ENCODE data around the gene TBC1D22A. TPM values are rescaled to one million over a fixed set of nuclear protein-coding genes. Genes with fewer than 3 reads are reported as not detected.

The TBC1D22A gene
- total and polyA plus RNA-seq, 8 donors, result 12.0 to 17.6 (median 15.3) TPM

- TF ChIP-seq CTCF (IDR thresholded peaks at IDR 0.05), result no peak
- H3K27me3 ChIP-seq, result no peaks in the 10 kb centered on the region
- intact Hi-C loops (cut with DNase I), result no loop called here
- no peaks in the 10 kb centered on the region for H3K4me1 ChIP-seq
- no peaks in the 10 kb centered on the region for H3K9me3 ChIP-seq
- no peak for ATAC-seq
- H3K27ac ChIP-seq, result no peak overlapping the region
- 92 to 93% methylated on average over 16 of the region's 16 CpGs for WGBS, 2 donors
- no peak overlapping the region for H3K4me3 ChIP-seq
- DNase-seq, result no peak
- FAIRE-seq, result no peak
- no peaks in the 10 kb centered on the region for H3K36me3 ChIP-seq
Measured at GRCh38 chr22:47015589-47016178, 253.2 kb downstream of the TBC1D22A start.

GRCh38 chr22:47016631-47017030, 254.2 kb downstream of the TBC1D22A start:
- TF ChIP-seq CTCF (IDR thresholded peaks at IDR 0.05), result no peak
- Histone ChIP-seq H3K27ac (no peak overlapping the region), H3K9me3 (no peaks in the 10 kb centered on the region), H3K4me3 (no peak overlapping the region), H3K4me1 (no peaks in the 10 kb centered on the region), H3K27me3 (no peaks in the 10 kb centered on the region), H3K36me3 (no peaks in the 10 kb centered on the region)
- WGBS, 2 donors, result 96 to 97% methylated on average over 22 of the region's 22 CpGs
- intact Hi-C loops (cut with DNase I), result no loop called here
- DNase-seq (no peak), ATAC-seq (no peak), FAIRE-seq (no peak)

GRCh38 chr22:47017245-47017644, 254.8 kb downstream of the TBC1D22A start:
- FAIRE-seq (no peak), ATAC-seq (no peak)
- 88 to 92% methylated on average over 13 of the region's 13 CpGs for WGBS, 2 donors

GRCh38 chr22:47018010-47018910, 255.8 kb downstream of the TBC1D22A start:
- Histone ChIP-seq H3K9me3 (no peaks in the 10 kb centered on the region), H3K36me3 (no peaks in the 10 kb centered on the region), H3K4me3 (no peak overlapping the region), H3K27ac (no peak overlapping the region), H3K4me1 (no peaks in the 10 kb centered on the region), H3K27me3 (no peaks in the 10 kb centered on the region)
- no peak for TF ChIP-seq CTCF (IDR thresholded peaks at IDR 0.05)
- no peak for ATAC-seq
- 94% methylated on average over 32 of the region's 32 CpGs for WGBS, 2 donors
- intact Hi-C loops (cut with DNase I), result no loop called here
- no peak for FAIRE-seq
- no peak for DNase-seq

More at GRCh38 chr22:47017245-47017644, 254.8 kb downstream of the TBC1D22A start:
- DNase-seq, result no peak
- no peaks in the 10 kb centered on the region for H3K4me1 ChIP-seq
- no peak overlapping the region for H3K4me3 ChIP-seq
- no peak for TF ChIP-seq CTCF (IDR thresholded peaks at IDR 0.05)
- H3K27ac ChIP-seq, result no peak overlapping the region
- no peaks in the 10 kb centered on the region for H3K27me3 ChIP-seq
- no peaks in the 10 kb centered on the region for H3K9me3 ChIP-seq
- H3K36me3 ChIP-seq, result no peaks in the 10 kb centered on the region
- intact Hi-C loops (cut with DNase I), result no loop called here
